HepG2 (cell line): Measurements from ENCODE around the gene GUK1. TPM values are rescaled to one million over a fixed set of nuclear protein-coding genes. Genes with fewer than 3 reads are reported as not detected.

ENCODE experiments used
- AHDC1 ChIP-seq: sonication (generic); formaldehyde crosslinking; IDR thresholded peaks from 2 replicates; pipeline ENCODE4 v1.5.1; 2020; ENCODE audit warnings: mild to moderate bottlenecking, missing genetic modification reagents, borderline replicate concordance
- LCORL ChIP-seq, 2 experiments: fragments of 450-650 bp in 1 of 2; sonication (generic) in 1 of 2; formaldehyde crosslinking in 1 of 2; IDR thresholded peaks; 2 replicates each; pipeline versions ENCODE4 v1.5.0 to v1.6.1; 2017 to 2020; ENCODE audit warnings: antibody characterized with exemption in 1 of 2, missing genetic modification reagents in 1 of 2
- NONO ChIP-seq, 2 experiments: fragments of 450-650 bp in 1 of 2; sonication (generic) in 1 of 2; formaldehyde crosslinking in 1 of 2; IDR thresholded peaks in 1 of 2; conservative IDR thresholded peaks in 1 of 2; 2 replicates each; pipeline versions ENCODE4 v1.6.1 to v1.8.0; 2017 to 2022; ENCODE audit warnings: mild to moderate bottlenecking in 1 of 2, missing genetic modification reagents in 1 of 2, moderate library complexity in 1 of 2
- PTBP1 ChIP-seq: fragments of 200-400 bp; formaldehyde crosslinking; IDR thresholded peaks from 2 replicates; pipeline ENCODE4 v1.6.1; 2018; ENCODE audit warnings: low read length, low read depth; ENCODE audit not compliant: poor library complexity, severe bottlenecking
- RFX5 ChIP-seq: IDR thresholded peaks from 2 replicates; pipeline ENCODE4 v1.6.1; 2011; ENCODE audit warnings: low read depth, low read length, improper control_type of control experiment
- SETDB1 ChIP-seq: sonication (generic); formaldehyde crosslinking; IDR thresholded peaks from 2 replicates; pipeline ENCODE4 v1.5.1; 2020; ENCODE audit warnings: missing genetic modification reagents, mild to moderate bottlenecking, borderline replicate concordance
- ZBTB37 ChIP-seq: sonication (generic); formaldehyde crosslinking; IDR thresholded peaks from 2 replicates; pipeline ENCODE4 v1.4.0; 2020; ENCODE audit warnings: mild to moderate bottlenecking, missing genetic modification reagents
- ZBTB4 ChIP-seq: sonication (generic); formaldehyde crosslinking; IDR thresholded peaks from 2 replicates; pipeline ENCODE4 v1.4.0; 2020; ENCODE audit warnings: missing genetic modification reagents, mild to moderate bottlenecking, borderline replicate concordance
- ZBTB44 ChIP-seq: sonication (generic); formaldehyde crosslinking; IDR thresholded peaks from 2 replicates; pipeline ENCODE4 v1.4.0; 2020; ENCODE audit warnings: missing genetic modification reagents
- ZNF232 ChIP-seq: sonication (generic); formaldehyde crosslinking; IDR thresholded peaks from 2 replicates; pipeline ENCODE4 v1.4.0; 2020; ENCODE audit warnings: missing genetic modification reagents, borderline replicate concordance
- ZNF44 ChIP-seq: sonication (generic); formaldehyde crosslinking; IDR thresholded peaks from 2 replicates; pipeline ENCODE4 v1.5.1; 2020; ENCODE audit warnings: mild to moderate bottlenecking, missing genetic modification reagents
- ZNF7 ChIP-seq: IDR thresholded peaks from 2 replicates; pipeline ENCODE4 v1.6.1; 2016; ENCODE audit warnings: missing biosample characterization, missing genetic modification reagents
- ZNF75D ChIP-seq: sonication (generic); formaldehyde crosslinking; IDR thresholded peaks from 2 replicates; pipeline ENCODE4 v1.8.1; 2023; ENCODE audit warnings: missing genetic modification reagents, mild to moderate bottlenecking, borderline replicate concordance
- polyA plus RNA-seq, 8 experiments: library from polyadenylated mRNA; depleted of rRNA in 3 of 8; stranded (reverse) in 7 of 8; unstranded in 1 of 8; fragments of >200 nt; fragmentation: Illumina TruSeq in 4 of 8; extraction: Trizol in 4 of 8; gene quantifications; 2 replicates each; pipeline versions ENCODE4 v1.2.1 to v1.2.3, GENCODE V29; 2011 to 2016; ENCODE audit warnings: low read depth in 4 of 8, missing spikeins in 1 of 8, mixed read lengths in 1 of 8; ENCODE audit not compliant: insufficient read depth in 1 of 8
- total RNA-seq, 5 experiments: library from RNA; depleted of rRNA; stranded (reverse); fragments of >200 nt; fragmentation: Illumina TruSeq; extraction: Trizol; gene quantifications; 2 replicates each; pipeline ENCODE4 v1.2.3, GENCODE V29; 2016; ENCODE audit warnings: low read depth in 1 of 5

The GUK1 gene
- total and polyA plus RNA-seq, 2 of the 13 experiments (the other 11 are each of a cell fraction or from before 2014, with no cell fraction given): 116 to 154 TPM

DNA sequence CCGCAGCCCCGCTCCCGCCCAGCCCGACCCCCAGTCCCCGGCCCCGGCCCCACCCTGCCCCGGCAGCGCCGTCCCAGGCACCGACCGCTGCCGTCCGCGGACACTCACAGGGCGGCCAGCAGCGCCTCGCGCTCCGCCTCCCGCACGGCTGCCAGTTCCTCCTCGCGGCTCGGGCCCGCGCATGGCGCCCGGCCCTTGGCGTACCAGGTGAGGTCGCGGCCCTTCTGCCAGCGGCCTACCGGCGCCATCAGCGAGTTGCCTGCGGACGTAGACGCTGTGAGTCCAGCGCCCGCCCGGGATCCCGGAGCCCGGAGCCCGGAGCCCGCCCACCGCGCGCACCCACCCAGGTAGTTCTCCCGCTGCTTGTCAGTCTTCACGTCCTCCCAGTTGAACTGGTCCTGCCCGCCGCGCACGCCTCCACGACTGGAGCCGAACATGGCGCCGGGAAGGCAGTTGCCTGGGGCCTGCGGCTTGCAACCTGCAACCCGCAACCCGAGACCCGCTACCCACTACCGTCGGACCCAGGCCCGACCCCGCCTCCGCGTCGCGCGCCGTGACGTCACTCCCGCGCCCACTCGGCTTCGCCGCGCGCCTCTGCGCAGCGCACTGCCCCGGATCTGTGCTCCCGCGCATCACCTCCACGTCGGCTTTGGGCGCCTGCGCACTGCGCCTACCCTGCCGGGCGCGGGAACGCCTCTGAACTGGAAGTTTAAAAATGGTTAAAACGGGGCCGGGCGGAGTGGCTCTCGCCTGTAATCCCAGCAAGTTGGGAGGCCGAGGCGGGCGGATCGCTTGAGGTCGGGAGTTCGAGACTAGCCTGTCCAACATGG, 37.1 kb upstream of the GUK1 start, which contains the start of gene C1orf35 (continued):
- TF ChIP-seq ZBTB4 (CRISPR knock-in tag) (no peak), PTBP1 (no peak), ZBTB37 (no peak), NONO (IDR thresholded peaks at IDR 0.05) (no peak), NONO (CRISPR knock-in tag; conservative IDR thresholded peaks at IDR 0.05) (peak; percentile 94), ZNF232 (peak; percentile 57; the same call in 1 of the 2 replicates), ZNF75D (CRISPR knock-in tag) (no peak), LCORL (IDR thresholded peaks at IDR 0.05) (no peak), LCORL (CRISPR knock-in tag; IDR thresholded peaks at IDR 0.05) (peak; percentile 90; the same call in 1 of the 2 replicates), ZNF44 (0 out of 2 replicates have a peak, but pooled peaks have one; percentile 37), AHDC1 (CRISPR knock-in tag) (no peak), ZBTB44 (CRISPR knock-in tag) (peak; percentile 80), ZNF7 (CRISPR knock-in tag) (no peak), SETDB1 (CRISPR knock-in tag) (no peak), RFX5 (peak; percentile 61)
